ENCODE results near the gene RUBCNL.

RUBCNL gene

DNA sequence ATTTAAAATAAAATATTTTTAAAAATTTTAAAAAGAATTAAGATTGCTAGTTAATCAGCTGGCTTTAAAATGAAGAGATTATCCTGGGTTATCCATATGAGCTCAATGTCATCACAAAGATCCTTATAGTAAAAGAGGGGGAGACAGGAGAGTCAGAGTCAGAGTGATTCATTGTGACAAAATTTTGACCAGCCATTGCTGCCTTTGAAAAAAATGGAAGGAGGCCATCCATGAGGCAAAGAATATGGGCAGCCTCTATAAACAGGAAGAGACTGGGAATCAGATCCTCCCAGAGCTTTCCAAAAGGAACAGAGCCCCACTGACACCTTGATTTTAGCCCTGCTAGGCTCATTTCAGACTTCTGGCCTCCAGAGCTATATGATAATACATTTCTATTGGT, 9.3 kb upstream of the RUBCNL start:
- DNase-seq (ENCODE audit: low spot score): no peak
- TF ChIP-seq, protein P1, sequence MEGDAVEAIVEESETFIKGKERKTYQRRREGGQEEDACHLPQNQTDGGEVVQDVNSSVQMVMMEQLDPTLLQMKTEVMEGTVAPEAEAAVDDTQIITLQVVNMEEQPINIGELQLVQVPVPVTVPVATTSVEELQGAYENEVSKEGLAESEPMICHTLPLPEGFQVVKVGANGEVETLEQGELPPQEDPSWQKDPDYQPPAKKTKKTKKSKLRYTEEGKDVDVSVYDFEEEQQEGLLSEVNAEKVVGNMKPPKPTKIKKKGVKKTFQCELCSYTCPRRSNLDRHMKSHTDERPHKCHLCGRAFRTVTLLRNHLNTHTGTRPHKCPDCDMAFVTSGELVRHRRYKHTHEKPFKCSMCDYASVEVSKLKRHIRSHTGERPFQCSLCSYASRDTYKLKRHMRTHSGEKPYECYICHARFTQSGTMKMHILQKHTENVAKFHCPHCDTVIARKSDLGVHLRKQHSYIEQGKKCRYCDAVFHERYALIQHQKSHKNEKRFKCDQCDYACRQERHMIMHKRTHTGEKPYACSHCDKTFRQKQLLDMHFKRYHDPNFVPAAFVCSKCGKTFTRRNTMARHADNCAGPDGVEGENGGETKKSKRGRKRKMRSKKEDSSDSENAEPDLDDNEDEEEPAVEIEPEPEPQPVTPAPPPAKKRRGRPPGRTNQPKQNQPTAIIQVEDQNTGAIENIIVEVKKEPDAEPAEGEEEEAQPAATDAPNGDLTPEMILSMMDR (IDR thresholded peaks at IDR 0.05; ENCODE audit: extremely low read depth, missing control alignments): no peak

DNA sequence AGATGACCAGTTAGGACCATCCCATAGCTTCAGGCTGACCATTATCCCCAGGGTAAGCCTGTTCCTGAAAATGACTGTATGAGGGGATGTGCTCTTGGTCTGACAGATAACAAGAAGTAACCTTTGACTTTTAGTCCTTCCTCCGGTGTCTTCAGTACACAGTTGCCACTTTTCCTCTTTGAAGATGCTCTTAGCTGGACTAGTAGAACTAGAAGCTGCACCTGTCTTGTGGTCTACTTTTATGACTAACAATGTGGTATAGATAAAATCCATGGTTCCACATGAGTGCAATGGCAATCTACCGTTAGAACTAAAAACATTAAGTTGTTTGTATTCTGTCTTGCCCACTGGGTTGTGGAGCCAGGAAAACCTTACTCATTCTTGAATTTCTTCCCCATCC, 5.9 kb upstream of the RUBCNL start:
- DNase-seq (ENCODE audit: low spot score): peak; percentile 20
- TF ChIP-seq, protein P1 (IDR thresholded peaks at IDR 0.05; ENCODE audit: extremely low read depth, missing control alignments): no peak

- DNase-seq (ENCODE audit: low spot score): peak; percentile 64
- TF ChIP-seq, protein P1 (IDR thresholded peaks at IDR 0.05; ENCODE audit: extremely low read depth, missing control alignments): no peak
Measured at GRCh38 chr13:46389457-46390451, 2.7 kb upstream of the RUBCNL start.

- DNase-seq (ENCODE audit: low spot score): no peak
- TF ChIP-seq, protein P1 (IDR thresholded peaks at IDR 0.05; ENCODE audit: extremely low read depth, missing control alignments): no peak
Measured at GRCh38 chr13:46388846-46389245, 1.8 kb upstream of the RUBCNL start.

- no peak for DNase-seq (ENCODE audit: low spot score)
- TF ChIP-seq, protein P1 (IDR thresholded peaks at IDR 0.05; ENCODE audit: extremely low read depth, missing control alignments): no peak
Measured at GRCh38 chr13:46388308-46388707, 1.3 kb upstream of the RUBCNL start.

GRCh38 chr13:46386392-46387063, 524 bp downstream of the RUBCNL start:
- TF ChIP-seq, protein P1 (IDR thresholded peaks at IDR 0.05; ENCODE audit: extremely low read depth, missing control alignments): no peak
- peak; percentile 14 for DNase-seq (ENCODE audit: low spot score)

DNA sequence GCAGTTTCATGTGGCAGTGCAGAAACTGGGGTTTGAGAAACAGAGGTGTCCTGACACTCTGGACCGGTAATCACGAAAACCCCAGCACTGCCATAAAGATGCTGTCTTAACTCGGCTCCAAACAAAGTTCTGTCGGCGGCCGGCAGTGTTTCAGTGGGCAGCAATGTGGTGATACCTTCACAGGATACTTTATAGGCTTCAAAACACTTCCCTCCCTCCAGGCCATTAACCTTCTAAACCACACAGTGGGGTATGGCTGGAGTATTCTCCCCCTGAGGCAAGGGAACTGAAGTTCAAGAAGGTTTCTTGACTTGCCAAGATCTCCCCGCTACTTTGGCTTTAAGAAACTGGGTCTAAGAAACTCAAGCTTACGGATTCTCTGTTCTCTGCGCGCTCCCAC, 1.1 kb downstream of the RUBCNL start:
- TF ChIP-seq, protein P1 (IDR thresholded peaks at IDR 0.05; ENCODE audit: extremely low read depth, missing control alignments): no peak
- DNase-seq (ENCODE audit: low spot score): peak; percentile 44

Measured in GM20000 (cell line).